A673 (cell line): ENCODE measurements around the gene ETV6. TPM values are rescaled to one million over a fixed set of nuclear protein-coding genes. Genes with fewer than 3 reads are reported as not detected.

Source experiments
- BruUV-seq: library from RNA; stranded (reverse); fragments of 400-500 nt; replicated peaks from 2 replicates; lab custom pipeline; 2021; lab: Mats Ljungman, UMichigan
- CTCF ChIA-PET: fragments of 300-600 bp; sonication (Branson Sonifier 250); formaldehyde crosslinking; loops from one replicate; lab custom pipeline; 2022; ENCODE audit warnings: antibody characterized with exemption; lab: Charles Lee
- POLR2A ChIA-PET: fragments of 300-600 bp; sonication (Branson Sonifier 250); formaldehyde crosslinking; loops from one replicate; lab custom pipeline; 2022; ENCODE audit warnings: antibody characterized with exemption; ENCODE audit not compliant: low non-redundant PET; lab: Charles Lee
- DNase-seq: peaks from one replicate; pipeline ENCODE4 v3.0.0-alpha.2; 2015; ENCODE audit warnings: low spot score
- H3K27ac ChIP-seq: fragments of 200-600 bp; sonication (generic); 2 replicates; pipeline ENCODE4 v1.5.1; 2016; ENCODE audit warnings: mixed run types, low read depth, mild to moderate bottlenecking, mixed read lengths, antibody characterized with exemption, low read length; ENCODE audit not compliant: poor library complexity, severe bottlenecking
- H3K27me3 ChIP-seq: fragments of 200-600 bp; sonication (generic); replicated peaks from 2 replicates; pipeline ENCODE4 v1.6.1; 2017; ENCODE audit warnings: mixed run types, low read depth, mild to moderate bottlenecking, mixed read lengths, antibody characterized with exemption, low read length; ENCODE audit not compliant: insufficient read depth, poor library complexity
- H3K36me3 ChIP-seq: fragments of 200-600 bp; sonication (generic); 2 replicates; pipeline ENCODE4 v1.6.1; 2016; ENCODE audit warnings: mixed run types, mild to moderate bottlenecking, mixed read lengths, antibody characterized with exemption, low read length; ENCODE audit not compliant: insufficient read depth, poor library complexity, severe bottlenecking
- H3K4me1 ChIP-seq: fragments of 200-600 bp; sonication (generic); 2 replicates; pipeline ENCODE4 v1.6.1; 2017; ENCODE audit warnings: mixed run types, mild to moderate bottlenecking, mixed read lengths, antibody characterized with exemption, low read length; ENCODE audit not compliant: insufficient read depth, poor library complexity, severe bottlenecking
- H3K4me3 ChIP-seq: fragments of 200-600 bp; sonication (generic); 2 replicates; pipeline ENCODE4 v1.5.1; 2016; ENCODE audit warnings: low read depth, mixed run types, mild to moderate bottlenecking, mixed read lengths, low read length; ENCODE audit not compliant: poor library complexity, severe bottlenecking
- H3K9me3 ChIP-seq: fragments of 200-600 bp; sonication (generic); 2 replicates; pipeline ENCODE4 v1.6.1; 2016; ENCODE audit warnings: mixed run types, low read depth, mild to moderate bottlenecking, mixed read lengths, antibody characterized with exemption, low read length; ENCODE audit not compliant: poor library complexity, severe bottlenecking
- EZH2 ChIP-seq: fragments of 200-600 bp; sonication (generic); IDR thresholded peaks from 2 replicates; pipeline ENCODE4 v1.6.1; 2017; ENCODE audit warnings: borderline replicate concordance, low read depth, mild to moderate bottlenecking, mixed read lengths, antibody characterized with exemption, low read length; ENCODE audit not compliant: poor library complexity, severe bottlenecking
- intact Hi-C: fragments of 100-400 bp; cut with micrococcal nuclease; formaldehyde crosslinking; loops from one replicate; pipeline ENCODE4 v1.10.0; 2022; ENCODE audit not compliant: unreplicated experiment
- total RNA-seq: library from RNA; stranded (reverse); gene quantifications from 2 replicates; pipeline ENCODE4 v1.2.3, GENCODE V29; 2021
- TF ChIP-seq, protein P1 (sequence below): fragments of 300-800, 200-600 bp; sonication (generic); conservative IDR thresholded peaks from 2 replicates; pipeline ENCODE4 v1.5.1; 2017; ENCODE audit warnings: low read depth, mild to moderate bottlenecking, antibody characterized with exemption, low read length, moderate library complexity, mixed read lengths

The ETV6 gene
- total RNA-seq, 1 experiment from 2014 or later, result 32.4 TPM

DNA sequence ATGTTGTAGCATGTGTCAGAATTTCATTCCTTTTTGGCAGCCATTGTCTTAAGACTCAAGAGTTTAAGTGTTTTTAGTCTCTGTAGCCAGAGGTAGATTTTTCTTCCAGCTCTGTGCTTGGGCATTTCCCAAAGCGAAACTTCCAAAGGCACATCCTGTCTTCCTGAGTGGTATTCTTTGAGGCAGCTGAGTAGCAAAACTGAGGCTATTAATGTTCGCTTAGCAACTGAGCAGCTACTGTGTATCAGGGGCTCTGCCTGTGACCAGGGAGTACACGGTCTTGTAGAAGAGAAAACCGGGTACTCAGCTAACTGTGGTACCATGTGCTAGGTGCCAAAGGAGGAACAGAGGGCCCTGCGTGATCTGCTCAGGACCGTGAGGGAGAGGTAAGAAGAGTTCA, 52.0 kb downstream of the ETV6 start:
- Histone ChIP-seq H3K4me1 (no peaks in the 10 kb centered on the region), H3K36me3 (no peaks in the 10 kb centered on the region), H3K4me3 (no peak overlapping the region), H3K9me3 (no peaks in the 10 kb centered on the region), H3K27me3 (no peaks in the 10 kb centered on the region), H3K27ac (no peak overlapping the region)
- CTCF ChIA-PET, result no interaction called here
- TF ChIP-seq, protein P1, sequence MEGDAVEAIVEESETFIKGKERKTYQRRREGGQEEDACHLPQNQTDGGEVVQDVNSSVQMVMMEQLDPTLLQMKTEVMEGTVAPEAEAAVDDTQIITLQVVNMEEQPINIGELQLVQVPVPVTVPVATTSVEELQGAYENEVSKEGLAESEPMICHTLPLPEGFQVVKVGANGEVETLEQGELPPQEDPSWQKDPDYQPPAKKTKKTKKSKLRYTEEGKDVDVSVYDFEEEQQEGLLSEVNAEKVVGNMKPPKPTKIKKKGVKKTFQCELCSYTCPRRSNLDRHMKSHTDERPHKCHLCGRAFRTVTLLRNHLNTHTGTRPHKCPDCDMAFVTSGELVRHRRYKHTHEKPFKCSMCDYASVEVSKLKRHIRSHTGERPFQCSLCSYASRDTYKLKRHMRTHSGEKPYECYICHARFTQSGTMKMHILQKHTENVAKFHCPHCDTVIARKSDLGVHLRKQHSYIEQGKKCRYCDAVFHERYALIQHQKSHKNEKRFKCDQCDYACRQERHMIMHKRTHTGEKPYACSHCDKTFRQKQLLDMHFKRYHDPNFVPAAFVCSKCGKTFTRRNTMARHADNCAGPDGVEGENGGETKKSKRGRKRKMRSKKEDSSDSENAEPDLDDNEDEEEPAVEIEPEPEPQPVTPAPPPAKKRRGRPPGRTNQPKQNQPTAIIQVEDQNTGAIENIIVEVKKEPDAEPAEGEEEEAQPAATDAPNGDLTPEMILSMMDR, result no peak
- no peak for TF ChIP-seq EZH2
- POLR2A ChIA-PET, result no interaction called here
- DNase-seq, result no peak
- BruUV-seq, result no TSS peak
- intact Hi-C loops, result no loop called here

DNA sequence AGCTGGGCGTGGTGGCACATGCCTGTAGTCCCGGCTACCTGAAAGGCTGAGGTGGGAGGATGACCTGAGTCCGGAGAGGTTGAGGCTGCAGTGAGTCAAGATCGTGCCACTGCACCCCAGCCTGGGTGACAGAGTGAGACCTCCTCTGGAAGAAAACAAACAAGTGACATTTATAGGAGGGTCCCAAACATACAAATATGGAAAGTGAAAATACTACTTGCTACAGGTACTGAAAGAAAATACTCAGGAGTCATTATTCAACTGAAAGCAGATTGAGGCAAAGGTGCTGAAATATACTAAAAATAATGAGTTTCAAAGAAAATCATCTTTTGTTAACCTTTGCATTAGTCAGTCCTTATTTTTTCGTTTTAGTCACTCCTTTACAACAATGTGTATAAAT, 53.5 kb downstream of the ETV6 start:
- intact Hi-C loops, result no loop called here
- no peak for DNase-seq
- no peaks in the 10 kb centered on the region for H3K36me3 ChIP-seq
- POLR2A ChIA-PET, result no interaction called here
- CTCF ChIA-PET, result no interaction called here
- TF ChIP-seq EZH2, result no peak
- TF ChIP-seq, protein P1, result no peak
- BruUV-seq, result no TSS peak
- H3K4me3 ChIP-seq, result no peak overlapping the region
- no peaks in the 10 kb centered on the region for H3K4me1 ChIP-seq
- H3K27me3 ChIP-seq, result no peaks in the 10 kb centered on the region
- H3K9me3 ChIP-seq, result no peaks in the 10 kb centered on the region
- H3K27ac ChIP-seq, result no peak overlapping the region

DNA sequence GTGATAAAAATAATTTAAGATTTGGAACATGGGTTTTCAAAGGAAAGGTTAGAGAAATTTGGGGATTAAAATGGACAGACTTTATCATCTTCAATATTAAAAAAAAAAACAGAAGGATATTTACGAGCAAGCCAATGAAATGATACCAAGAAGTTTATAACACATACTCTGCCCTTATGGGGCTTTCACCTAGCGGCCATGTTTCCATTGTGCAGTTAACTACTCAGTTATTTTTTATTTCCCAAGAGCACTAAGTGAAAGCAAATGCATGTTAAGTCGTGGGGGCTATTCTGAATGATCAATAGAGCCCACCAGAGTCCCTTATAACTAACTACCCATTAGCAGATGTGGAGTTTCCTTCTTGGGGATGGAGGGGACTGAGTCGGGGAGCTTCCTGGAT, 53.9 kb downstream of the ETV6 start:
- no peaks in the 10 kb centered on the region for H3K4me1 ChIP-seq
- CTCF ChIA-PET, result no interaction called here
- H3K9me3 ChIP-seq, result no peaks in the 10 kb centered on the region
- H3K36me3 ChIP-seq, result no peaks in the 10 kb centered on the region
- DNase-seq, result no peak
- no TSS peak for BruUV-seq
- no peak overlapping the region for H3K4me3 ChIP-seq
- H3K27ac ChIP-seq, result no peak overlapping the region
- TF ChIP-seq EZH2, result no peak
- TF ChIP-seq, protein P1, result no peak
- intact Hi-C loops, result no loop called here
- no peaks in the 10 kb centered on the region for H3K27me3 ChIP-seq
- POLR2A ChIA-PET, result no interaction called here
